Panc1 (cell line): Measurements from ENCODE around the gene SARDH. TPM values are rescaled to one million over a fixed set of nuclear protein-coding genes. Genes with fewer than 3 reads are reported as not detected.

ENCODE experiments used
- ATAC-seq: fragments of 200-7000 bp; cut with Tn5 transposase; 2 replicates; pipeline ENCODE4 v1.9.1; 2020; ENCODE audit warnings: mild to moderate bottlenecking, moderate library complexity
- BruUV-seq: library from RNA; stranded (reverse); fragments of 400-500 nt; replicated peaks from 2 replicates; lab custom pipeline; 2021; lab: Mats Ljungman, UMichigan
- CTCF ChIA-PET: fragments of 300-600 bp; sonication (Branson Sonifier 250); formaldehyde crosslinking; loops from one replicate; lab custom pipeline; 2022; ENCODE audit warnings: antibody characterized with exemption; lab: Charles Lee
- POLR2A ChIA-PET: fragments of 300-600 bp; sonication (Branson Sonifier 250); formaldehyde crosslinking; loops from one replicate; lab custom pipeline; 2022; ENCODE audit warnings: antibody characterized with exemption; lab: Charles Lee
- DNase-seq: peaks from one replicate; pipeline ENCODE4 v3.0.0-alpha.2; 2010; ENCODE audit warnings: low read depth, low spot score
- H3K27ac ChIP-seq: 2 replicates; pipeline ENCODE4 v1.5.1; 2011; ENCODE audit warnings: mild to moderate bottlenecking, low read length, inconsistent platforms
- H3K27me3 ChIP-seq: fragments of 200-500 bp; sonication (Bioruptor generic); 2 replicates; pipeline ENCODE4 v1.6.0; 2014; ENCODE audit warnings: low read length, inconsistent platforms; ENCODE audit not compliant: control insufficient read depth, insufficient read depth
- H3K36me3 ChIP-seq: fragments of 200-500 bp; sonication (Bioruptor generic); 2 replicates; pipeline ENCODE4 v1.5.1; 2014; ENCODE audit warnings: inconsistent platforms, mild to moderate bottlenecking, low read length, moderate library complexity; ENCODE audit not compliant: control insufficient read depth, insufficient read depth
- H3K4me1 ChIP-seq: 2 replicates; pipeline ENCODE4 v1.5.1; 2011; ENCODE audit warnings: inconsistent platforms, mild to moderate bottlenecking, low read length, moderate library complexity; ENCODE audit not compliant: control insufficient read depth, insufficient read depth
- H3K4me3 ChIP-seq, 2 experiments: 2 replicates each; pipeline ENCODE4 v1.5.1; 2011 to 2012; ENCODE audit warnings: low read depth in 2 of 2, low read length in 2 of 2, mild to moderate bottlenecking in 2 of 2, inconsistent platforms in 1 of 2, moderate library complexity in 1 of 2
- H3K9me3 ChIP-seq: fragments of 200-500 bp; sonication (Bioruptor generic); 2 replicates; pipeline ENCODE4 v1.5.1; 2014; ENCODE audit warnings: low read depth, mild to moderate bottlenecking, inconsistent platforms, low read length, moderate library complexity; ENCODE audit not compliant: control insufficient read depth, insufficient read depth
- CTCF ChIP-seq: fragments of 450-650 bp; IDR thresholded peaks from 2 replicates; pipeline ENCODE4 v1.5.1; 2017; ENCODE audit warnings: mild to moderate bottlenecking
- POLR2AphosphoS5 ChIP-seq: IDR thresholded peaks from 2 replicates; pipeline ENCODE4 v1.6.1; 2012; ENCODE audit warnings: mild to moderate bottlenecking, low read depth, low read length, moderate library complexity
- SIN3A ChIP-seq: IDR thresholded peaks from 2 replicates; pipeline ENCODE4 v1.6.1; 2012; ENCODE audit warnings: low read depth, mild to moderate bottlenecking, low read length, moderate library complexity, borderline replicate concordance; ENCODE audit not compliant: insufficient read depth
- TCF7L2 ChIP-seq: IDR thresholded peaks from 2 replicates; pipeline ENCODE4 v1.6.1; 2011; ENCODE audit warnings: mild to moderate bottlenecking, low read depth, low read length, inconsistent platforms
- in situ Hi-C: cut with HindIII; loops from 2 replicates; pipeline ENCODE4 v1.10.0; 2016; ENCODE audit warnings: low sequenced_read_pairs, low pct_unique_long_range_greater_than_20kb
- intact Hi-C: fragments of 100-400 bp; cut with micrococcal nuclease; formaldehyde crosslinking; loops from one replicate; pipeline ENCODE4 v1.10.0; 2022; ENCODE audit not compliant: unreplicated experiment
- total RNA-seq: library from RNA; stranded (reverse); gene quantifications from one replicate; pipeline ENCODE4 v1.2.1, GENCODE V29; 2021; ENCODE audit not compliant: unreplicated experiment
- TF ChIP-seq, protein P1 (sequence below), 2 experiments: IDR thresholded peaks; 2 replicates each; pipeline ENCODE4 v1.6.1; 2011 to 2012; ENCODE audit warnings: low read depth in 2 of 2, control low read depth in 1 of 2, low read length in 1 of 2, mild to moderate bottlenecking in 1 of 2, moderate library complexity in 1 of 2; ENCODE audit not compliant: insufficient read depth in 1 of 2

SARDH gene
- total RNA-seq, 1 experiment from 2014 or later, result 0.13 TPM

DNA sequence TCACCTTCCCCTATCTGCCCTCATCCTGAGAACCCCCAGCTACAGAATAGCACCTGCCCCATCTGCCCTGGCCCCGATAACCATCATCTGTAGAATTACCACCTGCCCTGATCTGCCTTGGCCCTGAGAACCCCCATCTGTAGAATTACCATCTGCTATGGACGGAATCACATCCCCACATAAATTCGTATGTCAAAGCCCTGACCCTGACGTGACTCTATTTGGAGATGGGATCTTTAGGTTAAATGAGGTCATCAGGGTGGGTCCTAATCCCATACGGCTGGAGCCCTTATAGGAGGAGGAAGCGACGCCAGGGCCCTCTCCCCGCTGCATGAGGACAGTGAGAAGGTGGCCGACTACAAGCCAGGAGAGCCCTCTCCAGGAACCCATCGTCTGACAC, 32.6 kb downstream of the SARDH start:
- ATAC-seq, result no peak
- Histone ChIP-seq H3K4me1 (no peaks in the 10 kb centered on the region), H3K27ac (no peak overlapping the region), H3K36me3 (no peaks in the 10 kb centered on the region), H3K27me3 (no peaks in the 10 kb centered on the region), H3K9me3 (no peaks in the 10 kb centered on the region), H3K4me3 (no peak overlapping the region)
- intact Hi-C loops, result no loop called here
- ChIA-PET POLR2A (no interaction called here), CTCF (no interaction called here)
- BruUV-seq, result no TSS peak
- in situ Hi-C loops, result no loop called here
- DNase-seq, result no peak
- TF ChIP-seq TCF7L2, result no peak
- TF ChIP-seq, protein P1, sequence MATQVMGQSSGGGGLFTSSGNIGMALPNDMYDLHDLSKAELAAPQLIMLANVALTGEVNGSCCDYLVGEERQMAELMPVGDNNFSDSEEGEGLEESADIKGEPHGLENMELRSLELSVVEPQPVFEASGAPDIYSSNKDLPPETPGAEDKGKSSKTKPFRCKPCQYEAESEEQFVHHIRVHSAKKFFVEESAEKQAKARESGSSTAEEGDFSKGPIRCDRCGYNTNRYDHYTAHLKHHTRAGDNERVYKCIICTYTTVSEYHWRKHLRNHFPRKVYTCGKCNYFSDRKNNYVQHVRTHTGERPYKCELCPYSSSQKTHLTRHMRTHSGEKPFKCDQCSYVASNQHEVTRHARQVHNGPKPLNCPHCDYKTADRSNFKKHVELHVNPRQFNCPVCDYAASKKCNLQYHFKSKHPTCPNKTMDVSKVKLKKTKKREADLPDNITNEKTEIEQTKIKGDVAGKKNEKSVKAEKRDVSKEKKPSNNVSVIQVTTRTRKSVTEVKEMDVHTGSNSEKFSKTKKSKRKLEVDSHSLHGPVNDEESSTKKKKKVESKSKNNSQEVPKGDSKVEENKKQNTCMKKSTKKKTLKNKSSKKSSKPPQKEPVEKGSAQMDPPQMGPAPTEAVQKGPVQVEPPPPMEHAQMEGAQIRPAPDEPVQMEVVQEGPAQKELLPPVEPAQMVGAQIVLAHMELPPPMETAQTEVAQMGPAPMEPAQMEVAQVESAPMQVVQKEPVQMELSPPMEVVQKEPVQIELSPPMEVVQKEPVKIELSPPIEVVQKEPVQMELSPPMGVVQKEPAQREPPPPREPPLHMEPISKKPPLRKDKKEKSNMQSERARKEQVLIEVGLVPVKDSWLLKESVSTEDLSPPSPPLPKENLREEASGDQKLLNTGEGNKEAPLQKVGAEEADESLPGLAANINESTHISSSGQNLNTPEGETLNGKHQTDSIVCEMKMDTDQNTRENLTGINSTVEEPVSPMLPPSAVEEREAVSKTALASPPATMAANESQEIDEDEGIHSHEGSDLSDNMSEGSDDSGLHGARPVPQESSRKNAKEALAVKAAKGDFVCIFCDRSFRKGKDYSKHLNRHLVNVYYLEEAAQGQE (IDR thresholded peaks at IDR 0.05; ENCODE audit: insufficient read depth in 1 of 2, low read depth in 2 of 2, low read length in 1 of 2), result no peak
- no peak for TF ChIP-seq CTCF
- TF ChIP-seq SIN3A, result no peak
- TF ChIP-seq POLR2AphosphoS5, result no peak

GRCh38 chr9:133704711-133705181, 33.4 kb downstream of the SARDH start:
- no peaks in the 10 kb centered on the region for H3K4me1 ChIP-seq
- no peak overlapping the region for H3K4me3 ChIP-seq
- no peak for TF ChIP-seq POLR2AphosphoS5
- TF ChIP-seq SIN3A, result no peak
- no peak for TF ChIP-seq CTCF
- TF ChIP-seq TCF7L2, result no peak
- TF ChIP-seq, protein P1 (IDR thresholded peaks at IDR 0.05; ENCODE audit: insufficient read depth in 1 of 2, low read depth in 2 of 2, low read length in 1 of 2), result no peak
- no peaks in the 10 kb centered on the region for H3K9me3 ChIP-seq
- ChIA-PET CTCF (no interaction called here), POLR2A (no interaction called here)
- no peak overlapping the region for H3K27ac ChIP-seq
- DNase-seq, result no peak
- no peaks in the 10 kb centered on the region for H3K36me3 ChIP-seq
- intact Hi-C loops, result no loop called here
- in situ Hi-C loops, result no loop called here
- BruUV-seq, result no TSS peak
- no peak for ATAC-seq
- H3K27me3 ChIP-seq, result no peaks in the 10 kb centered on the region
